ENCODE results near the gene MYB. TPM values are rescaled to one million over a fixed set of nuclear protein-coding genes. Genes with fewer than 3 reads are reported as not detected.

Gene MYB
- total and polyA plus RNA-seq, 2 of the 4 experiments (the other 2 are of a cell fraction) = 0.44 to 0.90 TPM

DNA sequence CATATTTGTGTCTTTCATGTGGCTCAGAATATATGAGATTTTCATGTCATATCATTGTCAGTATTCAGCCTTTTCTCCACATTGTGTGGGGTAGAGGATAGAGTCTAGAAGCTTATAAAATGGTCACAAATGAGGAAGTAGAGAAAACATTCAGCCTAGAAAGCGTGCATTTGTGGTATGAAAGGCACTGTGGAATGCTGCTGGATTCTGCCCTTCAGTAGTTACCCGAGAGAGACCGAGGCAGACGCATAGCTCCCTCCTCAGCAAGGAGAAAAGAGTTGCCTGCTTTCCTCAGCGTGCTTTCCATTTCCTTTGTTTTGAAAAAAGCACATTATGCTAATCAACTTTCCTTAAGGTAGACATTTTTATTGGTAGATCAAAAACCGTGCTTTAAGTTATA is 28.7 kb downstream of the MYB start:
- no peak overlapping the region for H2BK120ac ChIP-seq (ENCODE audit: low read depth, low read length)
- no peak overlapping the region for H4K91ac ChIP-seq (ENCODE audit: insufficient read depth, low read depth, low read length)
- no peak overlapping the region for H3K4me3 ChIP-seq (ENCODE audit: insufficient read depth, low read depth, low read length)
- H3K36me3 ChIP-seq (ENCODE audit: control insufficient read depth, insufficient read depth, low read length) = no peaks in the 10 kb centered on the region
- H2AFZ ChIP-seq (replicated peaks; ENCODE audit: low read length, poor library complexity) = no peak overlapping the region
- no peak overlapping the region for H2BK20ac ChIP-seq (ENCODE audit: low read depth, low read length)
- H3K9ac ChIP-seq (ENCODE audit: low read depth, low read length) = no peak overlapping the region
- TF ChIP-seq, protein P1, sequence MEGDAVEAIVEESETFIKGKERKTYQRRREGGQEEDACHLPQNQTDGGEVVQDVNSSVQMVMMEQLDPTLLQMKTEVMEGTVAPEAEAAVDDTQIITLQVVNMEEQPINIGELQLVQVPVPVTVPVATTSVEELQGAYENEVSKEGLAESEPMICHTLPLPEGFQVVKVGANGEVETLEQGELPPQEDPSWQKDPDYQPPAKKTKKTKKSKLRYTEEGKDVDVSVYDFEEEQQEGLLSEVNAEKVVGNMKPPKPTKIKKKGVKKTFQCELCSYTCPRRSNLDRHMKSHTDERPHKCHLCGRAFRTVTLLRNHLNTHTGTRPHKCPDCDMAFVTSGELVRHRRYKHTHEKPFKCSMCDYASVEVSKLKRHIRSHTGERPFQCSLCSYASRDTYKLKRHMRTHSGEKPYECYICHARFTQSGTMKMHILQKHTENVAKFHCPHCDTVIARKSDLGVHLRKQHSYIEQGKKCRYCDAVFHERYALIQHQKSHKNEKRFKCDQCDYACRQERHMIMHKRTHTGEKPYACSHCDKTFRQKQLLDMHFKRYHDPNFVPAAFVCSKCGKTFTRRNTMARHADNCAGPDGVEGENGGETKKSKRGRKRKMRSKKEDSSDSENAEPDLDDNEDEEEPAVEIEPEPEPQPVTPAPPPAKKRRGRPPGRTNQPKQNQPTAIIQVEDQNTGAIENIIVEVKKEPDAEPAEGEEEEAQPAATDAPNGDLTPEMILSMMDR (conservative IDR thresholded peaks at IDR 0.05; ENCODE audit: low read depth, low read length) = no peak
- TF ChIP-seq MAZ (IDR thresholded peaks at IDR 0.05; ENCODE audit: borderline replicate concordance, low read depth, low read length) (no peak), MXI1 (IDR thresholded peaks at IDR 0.05; ENCODE audit: borderline replicate concordance, low read depth, low read length) (no peak), FOS (IDR thresholded peaks at IDR 0.05; ENCODE audit: low read depth, low read length) (no peak), SMC3 (IDR thresholded peaks at IDR 0.05; ENCODE audit: low read depth, low read length) (no peak), CHD1 (IDR thresholded peaks at IDR 0.05; ENCODE audit: low read depth, low read length) (no peak), MAFK (IDR thresholded peaks at IDR 0.05; ENCODE audit: low read depth, low read length) (no peak), BHLHE40 (IDR thresholded peaks at IDR 0.05; ENCODE audit: low read depth, low read length) (no peak)
- TF ChIP-seq, protein P2, sequence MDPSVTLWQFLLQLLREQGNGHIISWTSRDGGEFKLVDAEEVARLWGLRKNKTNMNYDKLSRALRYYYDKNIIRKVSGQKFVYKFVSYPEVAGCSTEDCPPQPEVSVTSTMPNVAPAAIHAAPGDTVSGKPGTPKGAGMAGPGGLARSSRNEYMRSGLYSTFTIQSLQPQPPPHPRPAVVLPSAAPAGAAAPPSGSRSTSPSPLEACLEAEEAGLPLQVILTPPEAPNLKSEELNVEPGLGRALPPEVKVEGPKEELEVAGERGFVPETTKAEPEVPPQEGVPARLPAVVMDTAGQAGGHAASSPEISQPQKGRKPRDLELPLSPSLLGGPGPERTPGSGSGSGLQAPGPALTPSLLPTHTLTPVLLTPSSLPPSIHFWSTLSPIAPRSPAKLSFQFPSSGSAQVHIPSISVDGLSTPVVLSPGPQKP (IDR thresholded peaks at IDR 0.05; ENCODE audit: borderline replicate concordance, low read depth, low read length) = no peak
- DNase-seq (no peak), ATAC-seq (ENCODE audit: low read depth) (no peak)
- H3K4me2 ChIP-seq (ENCODE audit: low read depth, low read length) = no peak overlapping the region
- ChIA-PET POLR2A (ENCODE audit: unreplicated experiment) (no interaction called here), CTCF (no interaction called here)
- no peak overlapping the region for H2AK9ac ChIP-seq (replicated peaks; ENCODE audit: low read depth, low read length, poor library complexity)
- no peak overlapping the region for H4K5ac ChIP-seq (ENCODE audit: low read depth, low read length)
- H2BK15ac ChIP-seq (ENCODE audit: low read depth, low read length) = no peak overlapping the region
- H3K56ac ChIP-seq (ENCODE audit: extremely low read depth, insufficient read depth, low read length) = no peak overlapping the region
- no peaks in the 10 kb centered on the region for H4K20me1 ChIP-seq (ENCODE audit: insufficient read depth, low read length)
- peaks cover 2% of the 10 kb centered on the region for H3K4me1 ChIP-seq (ENCODE audit: control insufficient read depth, insufficient read depth, low read length)
- 97% methylated on average over 4 of the region's 6 CpGs; no CpG with 5 or more reads in 1 of the 2 experiments for WGBS, 2 experiments (ENCODE audit: extremely low coverage in 2 of 2, insufficient read length in 1 of 2)
- BruUV-seq (replicated peaks) = no TSS peak
- no peaks in the 10 kb centered on the region for H3K79me1 ChIP-seq (ENCODE audit: low read depth in 1 of 2, low read length in 2 of 2)
- no peak overlapping the region for H2BK5ac ChIP-seq (ENCODE audit: low read depth, low read length, poor library complexity, severe bottlenecking)
- no peak overlapping the region for H3K14ac ChIP-seq (replicated peaks; ENCODE audit: low read depth, low read length)
- H3K9me3 ChIP-seq (ENCODE audit: control insufficient read depth, insufficient read depth, low read length) = no peaks in the 10 kb centered on the region
- no peak overlapping the region for H2AK5ac ChIP-seq (ENCODE audit: low read depth, low read length)
- H3K27ac ChIP-seq (ENCODE audit: insufficient read depth, low read length) = no peak overlapping the region
- H4K8ac ChIP-seq (ENCODE audit: low read depth in 2 of 2, low read length in 2 of 2) = no peak overlapping the region
- no peak overlapping the region for H3K4ac ChIP-seq (ENCODE audit: low read depth, low read length)
- H3K27me3 ChIP-seq (ENCODE audit: control insufficient read depth, insufficient read depth, low read length) = no peaks in the 10 kb centered on the region
- no peak overlapping the region for H3K23ac ChIP-seq (ENCODE audit: low read depth, low read length)
- in situ Hi-C loops (cut with MboI; ENCODE audit: low sequenced_read_pairs) (no loop called here), intact Hi-C loops (cut with micrococcal nuclease) (no loop called here), dilution Hi-C loops (cut with HindIII; ENCODE audit: low sequenced_read_pairs, unreplicated experiment) (no loop called here)
- H3K9me1 ChIP-seq (ENCODE audit: insufficient read depth, low read length) = no peaks in the 10 kb centered on the region; the same call in 1 of the 2 replicates
- H3K18ac ChIP-seq (ENCODE audit: low read depth, low read length) = no peak overlapping the region

All from IMR-90 (cell line).